Trophoblast cell (in vitro differentiated cells and primary cell): ENCODE data around the gene PCSK5.

ENCODE experiments used
- DNase-seq, 2 donors: peaks; one replicate each; pipeline ENCODE4 v3.0.0-alpha.2; 2016
- H2AFZ ChIP-seq: 2 replicates; pipeline ENCODE4 v1.6.1; 2013; ENCODE audit warnings: low read length, moderate library complexity, mild to moderate bottlenecking; ENCODE audit not compliant: insufficient read depth, poor library complexity
- H2AK5ac ChIP-seq: 2 replicates; pipeline ENCODE4 v1.6.1; 2013; ENCODE audit warnings: mild to moderate bottlenecking, low read length
- H2BK120ac ChIP-seq: 2 replicates; pipeline ENCODE4 v1.6.1; 2013; ENCODE audit warnings: low read length, mild to moderate bottlenecking, moderate library complexity; ENCODE audit not compliant: insufficient read depth, poor library complexity
- H2BK12ac ChIP-seq: 2 replicates; pipeline ENCODE4 v1.6.1; 2013; ENCODE audit warnings: mild to moderate bottlenecking, low read length, moderate library complexity
- H2BK5ac ChIP-seq: 2 replicates; pipeline ENCODE4 v1.6.1; 2013; ENCODE audit warnings: low read length, low read depth, moderate library complexity, mild to moderate bottlenecking; ENCODE audit not compliant: poor library complexity
- H3K14ac ChIP-seq: 2 replicates; pipeline ENCODE4 v1.6.1; 2013; ENCODE audit warnings: mild to moderate bottlenecking, low read length
- H3K18ac ChIP-seq: 2 replicates; pipeline ENCODE4 v1.6.1; 2013; ENCODE audit warnings: mild to moderate bottlenecking, low read length
- H3K23ac ChIP-seq: 2 replicates; pipeline ENCODE4 v1.6.1; 2013; ENCODE audit warnings: low read length
- H3K27ac ChIP-seq: 2 replicates; pipeline ENCODE4 v1.5.1; 2013; ENCODE audit warnings: low read depth, mild to moderate bottlenecking, inconsistent platforms, low read length, moderate library complexity
- H3K27me3 ChIP-seq: 2 replicates; pipeline ENCODE4 v1.6.1; 2013; ENCODE audit warnings: inconsistent platforms, mild to moderate bottlenecking, low read length, moderate library complexity; ENCODE audit not compliant: insufficient read depth
- H3K36me3 ChIP-seq, 2 experiments: 1 replicate in 1 of 2; 2 replicates in 1 of 2; pipeline ENCODE4 v1.6.1; 2013; ENCODE audit warnings: low read length in 2 of 2, mild to moderate bottlenecking in 2 of 2, moderate library complexity in 1 of 2; ENCODE audit not compliant: insufficient read depth in 2 of 2, control insufficient read depth in 1 of 2
- H3K4ac ChIP-seq: 2 replicates; pipeline ENCODE4 v1.6.1; 2013; ENCODE audit warnings: low read depth, mild to moderate bottlenecking, low read length, moderate library complexity
- H3K4me1 ChIP-seq, 2 experiments: 1 replicate in 1 of 2; 2 replicates in 1 of 2; pipeline ENCODE4 v1.6.1; 2013; ENCODE audit warnings: low read length in 2 of 2, mild to moderate bottlenecking in 2 of 2, moderate library complexity in 1 of 2; ENCODE audit not compliant: insufficient read depth in 2 of 2, control insufficient read depth in 1 of 2
- H3K4me2 ChIP-seq: 2 replicates; pipeline ENCODE4 v1.6.1; 2013; ENCODE audit warnings: inconsistent platforms, mild to moderate bottlenecking, low read length, moderate library complexity
- H3K4me3 ChIP-seq: 2 replicates; pipeline ENCODE4 v1.5.1; 2013; ENCODE audit warnings: mild to moderate bottlenecking, low read depth, low read length, inconsistent platforms
- H3K79me1 ChIP-seq: one replicate; pipeline ENCODE4 v1.6.1; 2013; ENCODE audit warnings: low read length
- H3K79me2 ChIP-seq: 2 replicates; pipeline ENCODE4 v1.6.1; 2013; ENCODE audit warnings: low read length, mild to moderate bottlenecking; ENCODE audit not compliant: control insufficient read depth, insufficient read depth, poor library complexity
- H3K9ac ChIP-seq: 2 replicates; pipeline ENCODE4 v1.6.1; 2013; ENCODE audit warnings: mild to moderate bottlenecking, low read length
- H3K9me3 ChIP-seq: 2 replicates; pipeline ENCODE4 v1.6.1; 2013; ENCODE audit warnings: low read depth, mild to moderate bottlenecking, control low read depth, inconsistent platforms, low read length; ENCODE audit not compliant: insufficient read depth
- H4K12ac ChIP-seq: 2 replicates; pipeline ENCODE4 v1.6.1; 2013; ENCODE audit warnings: low read depth, mild to moderate bottlenecking, low read length, moderate library complexity
- H4K8ac ChIP-seq: 2 replicates; pipeline ENCODE4 v1.6.1; 2013; ENCODE audit warnings: low read depth, mild to moderate bottlenecking, low read length, moderate library complexity
- H4K91ac ChIP-seq: one replicate; pipeline ENCODE4 v1.6.1; 2013; ENCODE audit warnings: low read depth, mild to moderate bottlenecking, low read length, moderate library complexity
- WGBS: extraction: QIAGEN DNeasy Blood & Tissue Kit; methylation state at CpG from one replicate; pipeline ENCODE4 v1.1.7; 2013; ENCODE audit warnings: missing lambda C conversion rate; ENCODE audit not compliant: insufficient read length, insufficient coverage; ENCODE audit errors: extremely low coverage; 5-methylcytosine and 5-hydroxymethylcytosine counted together

The PCSK5 gene

DNA sequence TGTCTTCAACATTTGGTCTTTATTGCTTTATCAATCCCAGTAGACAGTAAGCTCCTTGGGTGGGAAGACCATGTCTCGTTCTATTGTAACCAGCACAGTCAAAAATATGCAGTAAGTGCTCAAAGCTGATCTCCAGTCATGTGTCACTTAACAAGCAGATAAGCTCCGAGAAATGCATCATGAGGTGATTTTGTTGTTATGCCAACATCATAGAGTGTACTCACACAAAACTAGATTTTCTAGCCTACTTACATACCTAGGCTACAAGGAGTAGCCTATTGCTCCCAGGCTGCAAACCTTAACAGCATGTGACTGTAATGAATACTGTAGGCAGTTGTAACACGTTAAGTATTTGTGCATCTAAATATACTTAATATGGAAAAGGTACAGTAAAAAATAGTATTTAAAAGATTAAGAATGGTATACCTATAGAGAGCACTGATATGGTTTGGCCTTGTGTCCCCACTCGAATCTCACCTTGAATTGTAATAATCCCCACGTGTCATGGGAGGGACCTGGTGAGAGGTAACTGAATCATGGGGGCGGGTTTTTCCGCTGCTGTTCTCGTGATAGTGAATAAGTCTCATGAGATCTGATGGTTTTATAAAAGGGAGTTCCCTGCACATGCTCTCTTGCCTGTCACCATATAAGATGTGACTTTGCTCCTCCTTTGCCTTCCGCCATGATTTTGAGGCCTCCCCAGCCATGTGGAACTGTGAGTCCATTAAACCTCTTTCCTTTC lies 39.8 kb upstream of the PCSK5 start:
- peak overlapping the region; percentile 72 for H2BK5ac ChIP-seq
- H3K4me1 ChIP-seq: peaks cover 0 to 6% of the 10 kb centered on the region in 2 experiments
- peak overlapping the region; percentile 76 for H4K91ac ChIP-seq
- no peak overlapping the region for H3K4ac ChIP-seq
- H3K79me2 ChIP-seq: peaks cover 2% of the 10 kb centered on the region
- H3K4me3 ChIP-seq: no peak overlapping the region
- H4K12ac ChIP-seq: no peak overlapping the region
- peak overlapping the region; percentile 65 for H3K27ac ChIP-seq
- no peaks in the 10 kb centered on the region for H3K9me3 ChIP-seq
- no peak overlapping the region for H3K14ac ChIP-seq
- peak; percentile 76 to 98 for DNase-seq
- no peaks in the 10 kb centered on the region for H3K36me3 ChIP-seq
- H3K18ac ChIP-seq: no peak overlapping the region
- H2AFZ ChIP-seq: no peak overlapping the region
- H2BK120ac ChIP-seq: peak overlapping the region; percentile 88
- H3K9ac ChIP-seq: no peak overlapping the region
- no peak overlapping the region for H4K8ac ChIP-seq
- no peak overlapping the region for H3K23ac ChIP-seq
- no peak overlapping the region for H3K4me2 ChIP-seq
- peaks cover 13% of the 10 kb centered on the region for H3K79me1 ChIP-seq
- peak overlapping the region; percentile 53 for H2AK5ac ChIP-seq
- no CpG with 5 or more reads among the region's 9 CpGs for WGBS
- H2BK12ac ChIP-seq: peak overlapping the region; percentile 73
- no peaks in the 10 kb centered on the region for H3K27me3 ChIP-seq

DNA sequence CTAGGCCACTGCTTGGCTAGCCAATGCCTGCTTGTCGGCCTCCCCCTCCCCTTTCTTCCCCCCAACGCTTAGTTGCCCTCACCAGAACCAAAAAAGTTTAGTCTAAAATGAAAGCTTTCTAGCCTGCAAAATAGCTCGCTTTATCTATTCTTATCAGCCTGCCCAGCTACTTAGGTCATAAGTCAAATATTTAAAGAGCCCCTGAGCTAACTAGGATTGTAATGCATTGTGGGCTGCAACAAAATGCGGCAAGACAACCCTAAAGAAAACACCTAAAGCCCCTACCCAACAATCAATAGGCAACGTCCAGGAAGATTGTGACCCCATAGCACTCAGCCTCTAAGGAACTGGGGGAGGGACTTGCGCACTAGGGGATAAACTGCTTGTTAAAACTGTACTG lies 38.6 kb upstream of the PCSK5 start:
- Histone ChIP-seq H3K18ac (no peak overlapping the region), H3K79me2 (peaks cover 2% of the 10 kb centered on the region), H3K27ac (peak overlapping the region; percentile 87), H4K91ac (no peak overlapping the region), H2BK120ac (peak overlapping the region; percentile 94), H3K4ac (no peak overlapping the region), H3K4me1 (peaks cover 0 to 6% of the 10 kb centered on the region in 2 experiments), H3K9ac (no peak overlapping the region), H3K27me3 (no peaks in the 10 kb centered on the region), H3K9me3 (no peaks in the 10 kb centered on the region), H3K36me3 (no peaks in the 10 kb centered on the region), H3K79me1 (peaks cover 13% of the 10 kb centered on the region), H3K14ac (no peak overlapping the region), H2BK5ac (peak overlapping the region; percentile 85), H3K4me2 (peak overlapping the region; percentile 13), H2AK5ac (no peak overlapping the region), H4K12ac (no peak overlapping the region), H3K23ac (no peak overlapping the region), H4K8ac (peak overlapping the region; percentile 80), H2AFZ (no peak overlapping the region), H3K4me3 (no peak overlapping the region), H2BK12ac (peak overlapping the region; percentile 82)
- peak; percentile 31 to 76 for DNase-seq
- WGBS: no CpG with 5 or more reads among the region's 6 CpGs

DNA sequence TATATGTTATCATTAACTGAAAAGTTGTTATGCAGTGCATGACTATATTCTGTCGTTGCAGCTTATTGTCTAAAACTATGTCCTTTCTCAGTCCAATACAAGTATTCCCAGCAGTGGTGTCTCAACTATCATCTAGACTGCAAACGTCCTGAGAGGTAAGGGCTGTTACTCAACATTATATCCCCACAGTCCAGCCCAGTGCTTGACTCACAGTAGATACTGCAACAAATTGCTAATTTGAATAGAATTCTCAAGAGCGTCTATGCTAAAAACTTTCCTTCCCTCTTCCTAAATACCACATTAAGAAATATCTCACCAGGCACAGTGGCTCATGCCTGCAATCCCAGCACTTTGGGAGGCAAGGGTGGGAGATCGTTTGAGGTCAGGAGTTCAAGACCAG lies 37.7 kb upstream of the PCSK5 start:
- Histone ChIP-seq H3K23ac (no peak overlapping the region), H4K91ac (peak overlapping the region; percentile 72), H2BK5ac (no peak overlapping the region), H3K79me2 (peaks cover 2% of the 10 kb centered on the region), H4K8ac (no peak overlapping the region), H3K4me3 (no peak overlapping the region), H2AFZ (no peak overlapping the region), H3K9ac (no peak overlapping the region), H2BK12ac (peak overlapping the region; percentile 75), H3K4ac (no peak overlapping the region), H3K14ac (no peak overlapping the region), H2BK120ac (no peak overlapping the region), H4K12ac (no peak overlapping the region), H3K36me3 (no peaks in the 10 kb centered on the region), H3K4me1 (peaks cover 0 to 6% of the 10 kb centered on the region in 2 experiments), H3K18ac (no peak overlapping the region), H2AK5ac (no peak overlapping the region), H3K27ac (no peak overlapping the region), H3K79me1 (peaks cover 13% of the 10 kb centered on the region), H3K27me3 (no peaks in the 10 kb centered on the region), H3K9me3 (no peaks in the 10 kb centered on the region), H3K4me2 (no peak overlapping the region)
- peak; percentile 75 to 91 for DNase-seq
- WGBS: no CpG with 5 or more reads among the region's 4 CpGs

DNA sequence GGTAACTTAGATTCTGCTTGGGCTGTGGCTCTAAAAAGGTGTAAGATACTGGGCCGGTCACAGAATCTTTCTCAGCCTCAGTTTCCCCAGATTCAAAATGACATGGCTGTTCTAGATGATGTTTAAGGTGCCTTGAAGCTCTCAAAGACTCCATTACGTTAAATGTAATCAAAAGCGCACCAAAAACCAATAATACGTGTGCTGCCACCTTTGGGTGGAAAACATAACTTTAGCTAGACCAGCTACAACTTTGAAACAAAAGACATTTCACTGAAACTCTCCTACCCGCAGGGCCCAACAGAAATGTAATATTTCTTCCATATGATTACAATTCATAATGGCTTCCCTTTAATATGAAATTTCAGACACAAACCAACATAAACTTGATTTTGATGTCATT lies 35.0 kb upstream of the PCSK5 start:
- Histone ChIP-seq H3K36me3 (no peaks in the 10 kb centered on the region), H3K79me1 (peaks cover 11% of the 10 kb centered on the region), H3K14ac (no peak overlapping the region), H3K4me3 (no peak overlapping the region), H3K18ac (no peak overlapping the region), H4K8ac (peak overlapping the region; percentile 38), H3K9me3 (no peaks in the 10 kb centered on the region), H2BK5ac (no peak overlapping the region), H3K4me2 (no peak overlapping the region), H3K27me3 (no peaks in the 10 kb centered on the region), H3K23ac (no peak overlapping the region), H2AFZ (no peak overlapping the region), H3K27ac (no peak overlapping the region), H3K4me1 (peaks cover 0 to 6% of the 10 kb centered on the region in 2 experiments), H2BK120ac (no peak overlapping the region), H3K79me2 (peaks cover 2% of the 10 kb centered on the region), H3K4ac (no peak overlapping the region), H4K12ac (no peak overlapping the region), H3K9ac (no peak overlapping the region), H4K91ac (no peak overlapping the region), H2AK5ac (no peak overlapping the region), H2BK12ac (peak overlapping the region; percentile 71)
- peak; percentile 66 to 84 for DNase-seq
- no CpG with 5 or more reads among the region's 5 CpGs for WGBS
